Midbrain (tissue), 1 donor: ENCODE data around the gene CHGA.

Source experiments
- DNase-seq: peaks from one replicate; lab custom pipeline; 2025; lab: John Stamatoyannopoulos, UW

CHGA gene

GRCh38 chr14:92922883-92923743 is at the start of gene CHGA:
Gene CHGA (plus strand): TSS chr14:92923150. CDS start chr14:92923360, 210 bp downstream.
- DNase-seq = peak; percentile 30

GRCh38 chr14:92874962-92875661 is 47.8 kb upstream of the CHGA start:
- DNase-seq = no peak

- no peak for DNase-seq
These were observed 45.1 kb upstream of the CHGA start for GRCh38 chr14:92877757-92878431.

- no peak for DNase-seq
These were observed 42.6 kb upstream of the CHGA start for GRCh38 chr14:92880351-92880750.

- DNase-seq = peak; percentile 30
These were observed 42.1 kb upstream of the CHGA start for GRCh38 chr14:92880851-92881250.

GRCh38 chr14:92883066-92883465 is 39.9 kb upstream of the CHGA start:
- DNase-seq = no peak

- no peak for DNase-seq
These were observed 38.5 kb upstream of the CHGA start for GRCh38 chr14:92884410-92884809.

- DNase-seq = no peak
These were observed 37.5 kb upstream of the CHGA start for GRCh38 chr14:92885279-92886061.

GRCh38 chr14:92886337-92886736 is 36.6 kb upstream of the CHGA start:
- no peak for DNase-seq

GRCh38 chr14:92887157-92887556 is 35.8 kb upstream of the CHGA start:
- DNase-seq = no peak

- DNase-seq = no peak
These were observed 34.1 kb upstream of the CHGA start for GRCh38 chr14:92888896-92889295.

GRCh38 chr14:92890830-92891588 is 31.9 kb upstream of the CHGA start:
- no peak for DNase-seq

- DNase-seq = no peak
These were observed 30.4 kb upstream of the CHGA start for GRCh38 chr14:92892589-92892988.

- DNase-seq = no peak
These were observed 27.5 kb upstream of the CHGA start for GRCh38 chr14:92895352-92895878.

GRCh38 chr14:92897922-92898565 is 24.9 kb upstream of the CHGA start:
- no peak for DNase-seq

- DNase-seq = no peak
These were observed 24.3 kb upstream of the CHGA start for GRCh38 chr14:92898566-92899131.

- DNase-seq = no peak
These were observed 22.3 kb upstream of the CHGA start for GRCh38 chr14:92900660-92901059.

- DNase-seq = no peak
These were observed 20.8 kb upstream of the CHGA start for GRCh38 chr14:92902191-92902590.

- DNase-seq = no peak
These were observed 20.2 kb upstream of the CHGA start for GRCh38 chr14:92902726-92903125.

- no peak for DNase-seq
These were observed 19.6 kb upstream of the CHGA start for GRCh38 chr14:92903359-92903758.
